Adipocyte (in vitro differentiated cells): ENCODE data around the gene STARD3NL.
A peak's percentile ranks its signal among the peaks of the same experiment; 100 is the strongest.

ENCODE experiments used
- DNase-seq: peaks from one replicate; pipeline ENCODE4 v3.0.0-alpha.2; 2015; ENCODE audit warnings: low read depth
- H3K27me3 ChIP-seq: replicated peaks from 2 replicates; pipeline ENCODE4 v1.7.0; 2013; ENCODE audit warnings: mild to moderate bottlenecking, low read length, moderate library complexity; ENCODE audit not compliant: control insufficient read depth, insufficient read depth
- H3K36me3 ChIP-seq: 2 replicates; pipeline ENCODE4 v1.7.0; 2013; ENCODE audit warnings: low read length, mild to moderate bottlenecking, moderate library complexity; ENCODE audit not compliant: control insufficient read depth, insufficient read depth, severe bottlenecking
- H3K4me1 ChIP-seq: 2 replicates; pipeline ENCODE4 v1.7.0; 2013; ENCODE audit warnings: mild to moderate bottlenecking, low read length, moderate library complexity; ENCODE audit not compliant: control insufficient read depth, insufficient read depth
- H3K4me3 ChIP-seq: 2 replicates; pipeline ENCODE4 v1.7.0; 2013; ENCODE audit warnings: mild to moderate bottlenecking, low read length, moderate library complexity
- H3K9ac ChIP-seq: 2 replicates; pipeline ENCODE4 v1.7.0; 2013; ENCODE audit warnings: mild to moderate bottlenecking, low read length, moderate library complexity
- H3K9me3 ChIP-seq: 2 replicates; pipeline ENCODE4 v1.7.0; 2013; ENCODE audit warnings: mild to moderate bottlenecking, low read length, moderate library complexity; ENCODE audit not compliant: control insufficient read depth

The STARD3NL gene

GRCh38 chr7:38178004-38178694 lies at the start of gene STARD3NL:
TSS of gene STARD3NL (plus strand) at chr7:38178245. CDS start at chr7:38207505, 29,260 bp downstream.
- H3K9me3 ChIP-seq = no peaks in the 10 kb centered on the region
- DNase-seq = peak; percentile 100
- H3K4me1 ChIP-seq = peaks cover 21% of the 10 kb centered on the region
- H3K9ac ChIP-seq = peak within 1 kb of the TSS; percentile 88
- H3K27me3 ChIP-seq = no peaks in the 10 kb centered on the region
- H3K4me3 ChIP-seq = peak within 1 kb of the TSS; percentile 87
- no peaks in the 10 kb centered on the region for H3K36me3 ChIP-seq

GRCh38 chr7:38129162-38129561 lies 48.9 kb upstream of the STARD3NL start:
- no peak overlapping the region for H3K4me3 ChIP-seq
- H3K27me3 ChIP-seq = no peaks in the 10 kb centered on the region
- no peaks in the 10 kb centered on the region for H3K4me1 ChIP-seq
- H3K9me3 ChIP-seq = peaks cover 11% of the 10 kb centered on the region
- no peak for DNase-seq
- H3K9ac ChIP-seq = no peak overlapping the region
- H3K36me3 ChIP-seq = no peaks in the 10 kb centered on the region

- Histone ChIP-seq H3K27me3 (no peaks in the 10 kb centered on the region), H3K9me3 (peaks cover 11% of the 10 kb centered on the region), H3K4me1 (no peaks in the 10 kb centered on the region), H3K36me3 (no peaks in the 10 kb centered on the region), H3K9ac (no peak overlapping the region), H3K4me3 (no peak overlapping the region)
- DNase-seq = no peak
Measured at GRCh38 chr7:38129579-38129978, 48.5 kb upstream of the STARD3NL start.

GRCh38 chr7:38138171-38138570 lies 39.9 kb upstream of the STARD3NL start:
- no peak overlapping the region for H3K9ac ChIP-seq
- H3K36me3 ChIP-seq = no peaks in the 10 kb centered on the region
- no peak overlapping the region for H3K4me3 ChIP-seq
- H3K9me3 ChIP-seq = peaks cover 6% of the 10 kb centered on the region
- no peak for DNase-seq
- no peaks in the 10 kb centered on the region for H3K4me1 ChIP-seq
- H3K27me3 ChIP-seq = no peaks in the 10 kb centered on the region

GRCh38 chr7:38141187-38141586 lies 36.9 kb upstream of the STARD3NL start:
- H3K9me3 ChIP-seq = no peaks in the 10 kb centered on the region
- H3K9ac ChIP-seq = no peak overlapping the region
- no peaks in the 10 kb centered on the region for H3K27me3 ChIP-seq
- DNase-seq = no peak
- H3K4me1 ChIP-seq = no peaks in the 10 kb centered on the region
- H3K36me3 ChIP-seq = no peaks in the 10 kb centered on the region
- no peak overlapping the region for H3K4me3 ChIP-seq

GRCh38 chr7:38142736-38143135 lies 35.3 kb upstream of the STARD3NL start:
- no peaks in the 10 kb centered on the region for H3K27me3 ChIP-seq
- H3K4me3 ChIP-seq = no peak overlapping the region
- no peaks in the 10 kb centered on the region for H3K9me3 ChIP-seq
- no peak for DNase-seq
- H3K4me1 ChIP-seq = no peaks in the 10 kb centered on the region
- no peak overlapping the region for H3K9ac ChIP-seq
- no peaks in the 10 kb centered on the region for H3K36me3 ChIP-seq

- H3K27me3 ChIP-seq = no peaks in the 10 kb centered on the region
- no peak overlapping the region for H3K9ac ChIP-seq
- no peak overlapping the region for H3K4me3 ChIP-seq
- H3K4me1 ChIP-seq = no peaks in the 10 kb centered on the region
- H3K9me3 ChIP-seq = peaks cover 4% of the 10 kb centered on the region
- no peak for DNase-seq
- no peaks in the 10 kb centered on the region for H3K36me3 ChIP-seq
Measured at GRCh38 chr7:38147005-38147404, 31.0 kb upstream of the STARD3NL start.

GRCh38 chr7:38151556-38151955 lies 26.5 kb upstream of the STARD3NL start:
- Histone ChIP-seq H3K27me3 (no peaks in the 10 kb centered on the region), H3K36me3 (no peaks in the 10 kb centered on the region), H3K9ac (no peak overlapping the region), H3K9me3 (peaks cover 11% of the 10 kb centered on the region), H3K4me1 (no peaks in the 10 kb centered on the region), H3K4me3 (no peak overlapping the region)
- DNase-seq = no peak

GRCh38 chr7:38153515-38153914 lies 24.5 kb upstream of the STARD3NL start:
- no peak overlapping the region for H3K4me3 ChIP-seq
- H3K36me3 ChIP-seq = no peaks in the 10 kb centered on the region
- no peak overlapping the region for H3K9ac ChIP-seq
- H3K9me3 ChIP-seq = peaks cover 11% of the 10 kb centered on the region
- no peak for DNase-seq
- H3K4me1 ChIP-seq = no peaks in the 10 kb centered on the region
- H3K27me3 ChIP-seq = no peaks in the 10 kb centered on the region

GRCh38 chr7:38154278-38154677 lies 23.8 kb upstream of the STARD3NL start:
- peaks cover 7% of the 10 kb centered on the region for H3K9me3 ChIP-seq
- H3K4me3 ChIP-seq = no peak overlapping the region
- H3K36me3 ChIP-seq = no peaks in the 10 kb centered on the region
- no peaks in the 10 kb centered on the region for H3K4me1 ChIP-seq
- no peaks in the 10 kb centered on the region for H3K27me3 ChIP-seq
- no peak for DNase-seq
- H3K9ac ChIP-seq = no peak overlapping the region

- H3K4me3 ChIP-seq = no peak overlapping the region
- no peaks in the 10 kb centered on the region for H3K27me3 ChIP-seq
- no peak for DNase-seq
- peaks cover 3% of the 10 kb centered on the region for H3K9me3 ChIP-seq
- H3K9ac ChIP-seq = no peak overlapping the region
- no peaks in the 10 kb centered on the region for H3K36me3 ChIP-seq
- no peaks in the 10 kb centered on the region for H3K4me1 ChIP-seq
Measured at GRCh38 chr7:38160003-38160571, 18.0 kb upstream of the STARD3NL start.

- H3K4me1 ChIP-seq = no peaks in the 10 kb centered on the region
- no peak overlapping the region for H3K4me3 ChIP-seq
- no peak overlapping the region for H3K9ac ChIP-seq
- H3K36me3 ChIP-seq = no peaks in the 10 kb centered on the region
- DNase-seq = no peak
- no peaks in the 10 kb centered on the region for H3K27me3 ChIP-seq
- H3K9me3 ChIP-seq = no peaks in the 10 kb centered on the region
Measured at GRCh38 chr7:38162036-38162435, 16.0 kb upstream of the STARD3NL start.
